HG03558 (cell line): ENCODE results near the gene OTOG.

ENCODE experiments used
- ATAC-seq: cut with Tn5 transposase; IDR thresholded peaks from one replicate; pipeline ENCODE4 v1.9.1; 2021; ENCODE audit warnings: moderate number of reproducible peaks; ENCODE audit not compliant: unreplicated experiment; ENCODE audit errors: extremely low read depth

The OTOG gene

DNA sequence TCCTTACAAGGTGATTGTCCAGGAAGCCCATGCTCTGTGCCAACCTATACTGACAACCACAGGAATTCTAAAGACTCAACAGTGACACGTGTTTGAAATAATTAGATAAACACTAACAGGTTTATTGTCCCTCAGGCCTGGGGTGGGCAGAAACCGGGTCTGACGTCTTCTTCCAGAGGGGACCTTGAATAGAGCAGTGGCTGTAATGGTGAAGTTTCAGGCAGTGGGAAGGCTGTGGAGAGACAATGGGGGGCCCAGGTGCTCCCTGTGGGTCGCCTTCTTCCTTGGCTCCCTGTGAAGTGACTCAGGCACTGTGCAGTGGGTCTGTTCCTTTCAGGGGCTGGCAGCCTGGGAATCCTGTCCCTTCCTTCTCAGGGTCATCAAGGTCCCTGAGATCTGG is 54.6 kb downstream of the OTOG start:
- ATAC-seq, result no peak

DNA sequence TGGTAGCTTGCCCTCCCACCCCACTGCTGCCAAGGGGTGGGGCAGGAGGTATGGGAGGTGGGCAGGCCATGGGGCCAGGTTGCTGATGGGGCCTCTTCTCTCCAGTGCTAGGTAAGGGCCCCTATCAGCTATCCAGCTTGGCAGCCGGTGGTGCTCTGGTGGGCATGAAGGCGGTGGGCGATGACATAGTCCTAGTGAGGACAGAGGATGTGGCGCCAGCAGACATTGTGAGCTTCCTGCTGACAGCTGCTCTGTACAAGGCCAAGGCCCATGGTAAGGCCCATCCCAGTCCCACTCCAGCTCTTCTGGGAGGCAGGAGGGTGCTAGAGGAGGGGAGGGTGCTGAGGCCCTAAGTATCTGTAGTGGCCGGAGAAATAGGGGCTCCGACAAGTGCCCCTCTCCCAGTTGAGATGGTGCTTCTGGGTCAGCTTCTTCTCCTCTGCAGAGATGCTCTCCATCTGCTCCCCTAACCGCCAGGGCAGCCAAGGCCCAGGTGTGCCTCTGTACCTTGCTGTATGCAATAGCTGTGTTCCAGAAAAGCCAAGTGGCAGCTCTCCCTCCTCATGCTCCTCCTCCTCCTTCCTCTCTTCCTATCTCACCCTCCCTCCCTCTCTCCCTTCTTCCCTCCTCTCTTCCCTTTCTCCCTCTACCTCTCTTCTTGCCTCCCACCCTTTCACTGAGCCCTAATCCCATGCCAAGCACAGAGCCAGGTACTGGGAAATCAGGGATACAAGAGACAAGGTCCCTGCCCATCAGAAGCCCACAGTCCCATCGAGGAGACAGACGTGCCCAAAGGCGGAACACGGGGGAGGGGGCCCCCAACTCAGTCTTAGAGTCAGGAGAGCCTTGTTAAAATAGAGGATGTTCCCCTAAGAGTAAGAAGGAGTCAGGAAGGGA is 55.3 kb downstream of the OTOG start:
- no peak for ATAC-seq

DNA sequence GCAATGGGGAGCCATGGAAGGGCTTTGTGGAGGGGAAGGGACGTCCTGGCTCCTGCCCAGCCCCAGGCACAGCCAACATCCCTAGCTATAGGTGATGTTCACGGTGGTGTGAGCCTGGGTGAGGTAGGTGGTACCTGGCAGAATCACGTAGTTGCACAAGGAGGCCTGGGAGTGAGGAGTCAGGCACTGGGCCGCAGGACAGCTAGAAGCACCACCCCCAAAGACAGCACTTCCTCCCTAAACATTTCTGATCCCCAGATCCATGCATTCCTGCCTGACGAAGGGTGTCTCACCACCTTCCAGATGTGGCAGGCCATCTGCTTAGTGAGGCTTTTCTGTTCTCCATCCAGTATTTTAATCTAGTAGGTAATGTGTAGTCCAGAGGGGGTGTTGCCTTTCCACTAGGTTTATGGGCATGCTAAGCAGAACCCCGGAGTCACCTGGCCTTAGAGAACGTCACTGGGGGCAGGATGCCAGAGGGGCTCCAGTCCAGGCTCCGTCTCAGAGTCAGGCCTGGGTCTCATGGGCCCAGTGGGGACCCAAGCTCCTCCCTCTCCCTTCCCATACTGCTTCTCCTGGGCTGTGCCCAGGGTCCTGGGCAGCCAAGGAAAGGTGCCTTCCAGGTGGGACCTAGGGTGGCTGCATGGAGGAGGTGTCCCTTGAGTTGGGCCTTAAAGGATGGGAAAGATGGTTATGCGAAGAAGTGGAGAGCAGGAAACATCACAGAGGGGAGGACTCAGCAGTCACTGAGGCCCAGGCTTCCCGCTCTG is 56.2 kb downstream of the OTOG start:
- ATAC-seq, result no peak

DNA sequence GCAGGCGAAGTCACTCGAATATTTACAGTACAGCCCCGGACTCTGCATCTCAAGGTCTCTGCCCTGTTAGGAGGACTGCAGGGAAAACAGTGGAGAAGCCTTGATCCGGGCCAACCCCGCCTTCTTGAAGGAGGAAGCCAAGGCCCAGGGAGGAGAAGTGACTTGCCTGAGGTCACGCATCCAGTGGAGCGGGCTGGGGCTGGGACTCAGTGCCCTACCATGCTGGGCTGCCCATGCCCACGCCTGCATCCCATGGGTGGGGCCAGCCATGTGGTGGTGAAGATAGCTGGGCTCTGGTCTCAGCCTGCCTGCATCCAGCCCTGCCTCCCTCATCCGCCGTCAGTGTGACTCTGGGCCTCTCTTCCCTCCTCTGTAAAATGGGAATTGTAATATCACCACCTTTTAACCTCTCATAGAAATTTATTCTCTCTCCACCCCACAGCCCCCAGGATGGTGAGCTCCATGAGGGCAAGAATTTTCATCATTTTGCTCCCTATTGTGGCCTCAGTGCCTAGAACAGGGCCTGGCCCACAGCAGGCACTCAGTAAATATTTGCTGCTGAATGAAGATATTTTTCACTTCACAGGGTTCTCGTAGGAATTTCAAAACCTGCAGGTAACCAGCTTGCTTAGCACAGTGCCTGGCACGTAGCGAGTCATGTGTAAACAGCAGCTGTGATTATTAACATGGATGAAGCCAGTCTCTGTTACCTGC is 57.3 kb downstream of the OTOG start:
- ATAC-seq, result no peak

DNA sequence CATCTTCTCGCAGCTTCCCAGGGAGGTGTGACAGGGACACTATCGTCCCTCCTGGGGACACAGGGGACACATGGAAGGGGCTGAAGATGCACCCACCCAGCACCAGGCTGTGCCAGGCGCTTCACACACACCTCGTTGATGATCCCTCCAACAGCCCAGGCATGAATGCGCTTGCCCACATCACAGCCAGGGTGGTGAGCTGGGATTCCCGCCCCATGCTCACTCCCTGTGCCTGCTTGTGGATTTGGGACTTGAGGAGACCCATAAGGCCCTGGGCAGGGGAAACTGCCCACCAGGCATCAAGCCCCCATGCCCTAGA is 57.8 kb downstream of the OTOG start:
- no peak for ATAC-seq

DNA sequence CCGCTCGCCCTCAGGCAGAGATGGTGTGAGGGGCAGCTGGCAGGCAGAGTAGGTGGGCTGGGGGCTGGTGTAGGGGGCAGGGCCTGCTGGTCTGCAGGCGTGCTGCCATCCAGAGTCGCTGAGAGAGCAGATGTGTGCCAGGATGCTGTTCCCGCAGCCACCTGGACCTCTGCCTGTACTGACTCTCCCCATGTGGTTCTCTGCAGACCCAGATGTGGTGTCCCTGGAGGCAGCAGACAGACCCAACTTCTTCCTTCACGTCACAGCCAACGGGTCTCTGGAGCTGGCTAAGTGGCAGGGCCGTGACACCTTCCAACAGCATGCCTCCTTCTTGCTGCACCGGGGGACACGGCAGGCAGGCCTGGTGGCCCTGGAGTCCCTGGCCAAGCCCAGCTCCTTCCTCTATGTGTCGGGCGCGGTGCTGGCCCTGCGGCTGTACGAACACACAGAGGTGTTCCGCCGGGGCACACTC is 58.6 kb downstream of the OTOG start:
- no peak for ATAC-seq

DNA sequence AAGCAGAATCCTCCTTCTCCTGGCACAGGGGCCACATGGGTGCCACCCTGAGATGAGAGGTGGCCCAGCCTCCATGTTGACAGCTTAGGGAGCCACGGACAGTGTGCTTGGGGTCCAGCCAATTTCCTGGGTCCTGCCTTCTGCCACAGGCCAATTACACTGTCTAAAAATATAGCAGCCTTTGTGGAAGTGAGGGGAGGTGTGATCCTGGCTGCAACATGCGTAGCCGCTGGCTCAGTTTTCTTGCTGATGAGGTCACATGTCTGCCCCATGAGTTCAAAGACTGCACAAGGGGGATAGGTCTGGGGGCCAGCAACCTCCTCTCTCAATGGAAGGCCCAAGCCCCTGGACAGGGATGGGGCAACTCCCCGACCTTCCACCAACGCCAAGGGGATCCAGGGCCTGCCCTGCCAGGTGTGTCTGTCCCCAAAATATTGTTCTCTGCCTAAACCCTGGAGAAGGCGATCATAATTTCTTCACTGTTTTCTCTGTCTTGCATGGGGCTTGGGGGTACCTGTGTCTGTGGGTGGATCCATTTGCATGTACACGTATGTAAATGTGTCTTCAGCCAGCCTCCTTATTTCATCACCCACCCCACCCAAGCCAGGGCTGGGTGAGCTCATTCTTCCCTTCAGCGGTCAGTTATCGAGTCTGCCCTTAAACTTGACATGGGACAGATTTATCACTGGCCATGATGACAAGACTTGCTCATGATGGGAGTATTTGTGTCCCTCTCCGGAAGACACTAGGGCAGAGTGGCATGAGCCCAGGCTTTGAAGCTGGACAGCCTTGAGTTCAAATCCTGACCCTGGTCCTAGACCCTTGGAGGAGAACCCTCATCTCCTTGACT is 59.4 kb downstream of the OTOG start:
- no peak for ATAC-seq

DNA sequence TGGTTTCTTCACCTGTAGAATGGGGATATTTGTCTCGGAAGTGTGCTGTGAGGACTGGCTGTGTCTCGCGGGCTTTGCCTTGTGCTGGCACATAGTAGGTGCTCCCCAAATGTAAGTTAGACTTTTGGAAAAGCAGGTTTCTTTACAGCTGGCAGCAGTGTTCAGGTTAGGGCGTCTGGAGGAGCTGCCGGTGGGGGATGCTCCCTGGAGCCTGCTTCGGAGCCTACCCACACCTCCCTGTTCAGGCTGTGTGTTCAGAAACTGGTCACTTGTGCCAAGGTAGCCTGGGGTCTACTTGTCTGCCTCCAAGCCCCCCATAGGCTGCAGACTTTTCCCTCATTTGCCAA is 60.0 kb downstream of the OTOG start:
- no peak for ATAC-seq

DNA sequence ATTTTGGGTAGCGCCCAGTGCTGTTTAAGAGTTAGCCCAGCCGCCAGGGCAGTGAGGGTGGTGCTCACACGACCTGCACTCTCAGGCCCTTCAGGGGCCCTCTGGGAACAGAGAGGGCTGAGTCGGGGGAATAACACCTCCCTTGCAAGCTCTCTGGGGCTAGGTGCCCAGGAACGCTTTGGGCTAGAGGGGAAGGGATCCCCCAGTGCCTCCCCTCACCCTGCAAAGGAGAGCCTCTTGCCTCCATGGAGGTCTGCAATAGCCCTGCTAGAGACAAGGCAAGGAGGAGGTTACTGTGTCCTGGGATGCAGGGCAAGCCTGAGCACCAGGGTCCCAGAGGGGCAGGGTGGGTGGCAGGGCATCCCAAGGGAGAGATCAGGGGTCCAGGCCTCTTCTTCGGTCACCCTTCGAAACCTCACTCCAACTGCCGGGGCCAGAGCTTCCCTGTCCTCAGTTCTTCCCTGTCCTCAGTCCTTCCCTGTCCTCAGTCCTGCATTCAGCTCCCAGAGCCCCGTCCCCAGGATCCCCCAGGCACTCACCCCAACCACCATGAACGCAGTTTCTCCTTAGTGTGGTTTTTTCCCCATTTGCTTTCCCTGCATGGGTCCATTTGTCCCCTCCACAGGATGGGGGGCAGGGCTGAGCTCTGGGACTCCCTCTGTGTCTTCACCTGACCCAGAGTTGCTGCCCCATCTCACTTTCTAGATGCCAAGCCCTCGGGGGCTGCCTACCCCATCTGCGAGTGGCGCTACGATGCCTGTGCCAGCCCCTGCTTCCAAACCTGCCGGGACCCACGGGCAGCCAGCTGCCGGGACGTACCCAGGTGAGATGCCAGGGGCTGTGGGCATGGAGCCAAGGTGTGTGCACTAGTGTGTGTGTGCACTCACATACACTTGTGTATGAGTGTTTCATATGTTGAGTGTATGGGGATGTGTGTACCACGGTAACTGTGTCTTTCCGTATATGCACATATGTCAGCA is 60.8 kb downstream of the OTOG start:
- no peak for ATAC-seq

DNA sequence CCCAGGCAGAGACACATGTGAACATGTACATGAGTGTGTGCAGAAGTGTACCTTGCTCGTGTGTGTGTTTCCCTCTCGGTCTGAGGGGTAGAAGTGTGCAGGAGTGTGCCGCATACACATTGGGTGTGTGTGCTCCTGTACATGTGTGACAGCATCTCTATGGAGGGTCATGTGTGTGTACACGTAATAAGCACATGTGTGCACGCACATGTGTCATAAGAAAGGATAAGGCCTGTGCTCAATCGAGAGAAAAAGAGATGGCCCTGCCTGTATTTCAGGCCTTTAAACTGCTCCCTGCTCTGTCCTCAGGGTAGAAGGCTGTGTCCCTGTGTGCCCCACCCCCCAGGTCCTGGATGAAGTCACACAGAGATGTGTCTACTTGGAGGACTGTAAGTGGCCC is 61.8 kb downstream of the OTOG start:
- no peak for ATAC-seq

DNA sequence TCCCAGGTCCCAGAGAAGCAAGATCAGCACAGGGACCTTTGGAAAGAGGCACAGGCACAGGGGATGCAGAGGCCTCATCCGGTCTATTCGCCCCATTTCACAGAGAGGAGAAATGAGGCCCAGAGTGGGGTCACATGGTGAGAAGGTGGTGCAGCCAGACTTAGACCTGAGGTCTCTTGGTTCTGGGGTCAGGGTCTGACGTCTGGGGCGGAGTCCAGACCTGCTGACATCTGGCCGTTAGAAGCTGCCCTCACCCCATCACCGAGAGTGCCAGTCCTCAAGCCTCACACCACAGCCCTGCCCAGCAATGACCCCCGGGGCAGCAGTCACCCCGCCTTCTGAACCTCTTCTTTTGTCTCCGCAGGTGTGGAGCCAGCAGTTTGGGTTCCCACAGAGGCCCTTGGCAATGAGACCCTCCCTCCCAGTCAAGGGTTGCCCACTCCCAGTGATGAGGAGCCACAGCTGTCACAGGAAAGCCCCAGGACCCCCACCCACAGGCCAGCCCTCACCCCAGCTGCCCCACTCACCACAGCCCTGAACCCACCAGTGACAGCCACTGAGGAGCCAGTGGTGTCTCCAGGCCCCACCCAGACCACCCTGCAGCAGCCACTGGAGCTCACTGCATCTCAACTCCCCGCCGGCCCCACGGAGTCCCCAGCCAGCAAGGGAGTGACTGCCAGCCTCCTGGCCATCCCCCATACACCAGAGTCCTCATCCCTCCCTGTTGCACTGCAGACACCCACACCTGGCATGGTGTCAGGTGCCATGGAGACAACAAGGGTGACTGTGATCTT is 62.4 kb downstream of the OTOG start:
- ATAC-seq, result no peak

DNA sequence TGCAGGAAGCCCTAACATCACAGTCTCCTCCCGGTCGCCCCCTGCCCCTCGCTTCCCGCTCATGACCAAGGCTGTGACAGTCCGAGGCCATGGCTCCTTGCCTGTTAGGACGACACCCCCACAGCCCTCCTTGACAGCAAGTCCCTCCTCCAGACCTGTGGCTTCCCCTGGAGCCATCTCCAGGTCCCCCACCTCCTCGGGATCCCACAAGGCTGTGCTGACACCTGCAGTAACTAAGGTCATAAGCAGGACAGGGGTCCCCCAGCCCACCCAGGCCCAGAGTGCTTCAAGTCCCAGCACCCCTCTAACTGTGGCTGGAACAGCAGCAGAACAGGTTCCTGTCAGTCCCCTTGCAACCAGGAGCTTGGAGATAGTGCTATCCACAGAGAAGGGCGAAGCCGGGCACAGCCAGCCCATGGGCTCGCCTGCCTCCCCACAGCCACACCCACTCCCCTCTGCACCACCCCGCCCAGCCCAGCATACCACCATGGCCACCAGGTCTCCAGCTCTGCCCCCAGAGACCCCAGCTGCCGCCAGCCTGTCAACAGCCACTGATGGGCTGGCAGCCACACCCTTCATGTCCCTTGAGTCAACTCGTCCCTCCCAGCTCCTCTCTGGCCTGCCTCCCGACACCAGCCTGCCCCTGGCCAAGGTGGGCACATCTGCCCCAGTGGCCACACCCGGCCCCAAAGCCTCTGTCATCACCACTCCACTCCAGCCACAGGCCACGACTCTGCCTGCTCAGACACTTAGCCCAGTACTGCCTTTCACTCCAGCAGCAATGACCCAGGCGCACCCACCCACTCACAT is 63.2 kb downstream of the OTOG start:
- ATAC-seq, result no peak

DNA sequence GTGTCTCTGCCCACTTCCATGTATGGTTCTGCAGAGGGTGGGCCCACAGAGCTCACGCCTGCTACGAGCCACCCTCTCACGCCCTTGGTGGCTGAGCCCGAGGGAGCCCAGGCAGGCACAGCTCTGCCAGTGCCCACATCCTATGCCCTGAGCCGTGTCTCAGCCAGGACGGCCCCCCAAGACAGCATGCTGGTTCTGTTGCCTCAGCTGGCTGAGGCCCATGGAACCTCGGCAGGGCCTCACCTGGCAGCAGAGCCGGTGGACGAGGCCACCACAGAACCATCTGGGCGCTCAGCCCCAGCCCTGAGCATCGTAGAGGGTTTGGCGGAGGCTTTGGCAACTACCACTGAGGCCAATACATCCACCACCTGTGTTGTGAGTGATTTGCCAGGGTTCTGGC is 64.0 kb downstream of the OTOG start:
- no peak for ATAC-seq

DNA sequence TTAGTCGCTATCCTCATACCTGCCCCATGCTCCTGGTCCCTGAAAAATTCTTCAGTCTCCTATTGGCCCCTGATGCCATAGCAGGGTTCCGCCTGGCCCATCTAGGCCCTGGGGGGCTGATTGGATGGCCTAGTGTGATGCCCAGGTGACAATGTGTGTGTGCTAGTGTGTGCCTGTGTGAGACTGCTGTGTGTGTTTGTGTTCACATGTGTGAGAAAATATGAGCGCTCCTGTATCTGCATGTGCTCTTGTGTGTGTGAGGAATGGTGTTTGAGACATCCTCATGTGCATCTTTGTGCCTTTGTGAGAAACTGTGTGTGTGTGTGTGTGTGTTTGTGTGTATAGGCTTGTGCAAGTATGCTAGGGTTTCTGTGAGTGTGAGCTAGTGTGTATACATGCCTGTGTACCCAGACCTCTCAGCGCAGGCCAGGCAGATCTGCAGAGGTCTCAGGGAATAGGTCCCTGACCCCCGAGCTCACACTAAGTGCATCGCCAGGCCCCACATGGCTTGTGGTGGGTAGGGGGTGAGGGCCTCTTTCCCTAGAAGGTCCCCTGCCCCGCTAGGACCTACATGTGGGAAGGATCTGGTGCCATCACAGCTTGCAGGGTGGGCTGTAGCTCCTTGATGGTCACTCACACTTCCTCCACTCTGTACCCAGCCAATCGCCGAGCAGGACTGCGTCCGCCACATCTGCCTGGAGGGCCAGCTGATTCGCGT is 64.6 kb downstream of the OTOG start:
- ATAC-seq, result no peak

DNA sequence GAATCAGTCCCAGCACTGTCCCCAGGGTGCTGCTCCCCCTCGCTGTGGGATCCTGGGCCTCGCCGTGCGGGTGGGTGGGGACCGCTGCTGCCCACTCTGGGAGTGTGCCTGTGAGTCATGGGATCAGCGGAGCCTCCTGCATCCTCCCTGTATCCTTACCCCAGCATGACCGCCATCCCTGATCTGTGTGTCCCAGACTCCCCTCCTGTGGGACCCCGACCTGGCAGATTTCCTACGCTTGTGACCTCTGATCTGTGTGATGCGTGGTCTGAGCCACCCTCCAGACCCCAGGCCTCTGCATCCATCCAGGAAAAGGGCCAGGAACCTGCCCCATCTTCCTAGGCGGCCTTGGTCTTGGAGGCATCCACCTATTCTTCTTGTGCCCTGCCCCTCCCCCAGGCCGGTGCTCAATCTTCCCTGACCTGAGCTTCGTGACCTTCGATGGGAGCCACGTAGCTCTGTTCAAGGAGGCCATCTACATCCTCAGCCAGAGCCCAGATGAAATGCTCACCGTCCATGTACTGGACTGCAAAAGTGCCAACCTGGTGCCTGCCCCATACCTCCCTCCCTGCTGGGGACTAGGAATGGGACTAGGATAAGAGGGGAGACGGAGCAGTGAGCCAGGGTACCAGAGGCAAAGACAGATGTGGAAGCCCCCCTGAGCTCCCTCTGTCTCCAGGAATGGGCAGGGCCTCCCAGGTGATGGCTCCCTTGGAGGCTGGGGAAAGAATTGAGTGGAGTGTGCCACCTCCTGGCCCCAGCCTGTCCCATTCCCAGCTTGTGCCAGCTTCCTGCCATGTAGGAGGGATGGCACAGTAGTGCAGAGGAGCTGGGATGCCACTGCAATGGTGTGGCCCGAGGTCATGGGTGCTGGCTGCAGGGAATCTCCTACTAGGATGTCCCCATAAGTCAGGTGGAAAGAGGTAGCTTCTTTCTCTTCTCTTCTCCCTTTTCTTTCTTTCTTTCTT is 65.4 kb downstream of the OTOG start:
- ATAC-seq, result no peak
